Hematopoietic multipotent progenitor cell treated with erythropoietin and hydrocortisone succinate and interleukin-3 and kit ligand, for 4 days (in vitro differentiated cells): ENCODE data around the gene CCDC34.

Experiments used
- DNase-seq: peaks from one replicate; pipeline ENCODE4 v3.0.0-alpha.2; 2015

CCDC34 gene

GRCh38 chr11:27392278-27393114 lies 29.5 kb upstream of the CCDC34 start:
- DNase-seq, result peak; percentile 78

DNA sequence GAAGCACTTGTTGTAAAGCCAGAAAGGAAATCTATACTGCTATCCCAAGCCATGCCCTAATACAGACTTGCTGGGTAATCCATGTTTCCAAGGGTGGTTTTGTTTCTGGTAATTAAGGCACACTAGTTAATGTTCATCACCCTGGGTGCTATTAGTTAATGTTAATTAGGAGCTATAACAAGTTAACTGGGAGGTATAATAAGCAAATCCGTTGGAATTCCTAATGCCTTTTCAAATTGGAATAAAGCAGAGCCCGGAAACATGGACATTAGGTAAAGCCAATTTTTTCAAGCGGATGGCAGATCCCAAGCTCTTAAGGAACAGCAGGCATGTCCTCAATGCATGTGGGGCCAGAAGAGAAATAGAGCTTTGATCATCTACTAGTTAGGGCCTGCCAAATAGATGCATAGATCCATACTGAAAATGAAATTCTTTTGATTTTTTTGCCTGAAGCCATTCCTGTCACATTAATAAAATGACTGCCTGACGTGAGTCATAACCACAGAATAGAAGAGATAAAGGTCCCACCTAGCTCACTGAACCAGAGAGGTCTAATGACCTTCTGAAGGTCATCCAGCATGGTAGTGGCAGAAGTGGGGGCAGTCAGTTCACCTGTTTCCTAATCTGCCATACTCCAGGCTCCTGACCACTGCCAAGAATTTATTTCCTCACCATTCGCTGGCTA lies 28.5 kb upstream of the CCDC34 start:
- DNase-seq, result no peak

DNA sequence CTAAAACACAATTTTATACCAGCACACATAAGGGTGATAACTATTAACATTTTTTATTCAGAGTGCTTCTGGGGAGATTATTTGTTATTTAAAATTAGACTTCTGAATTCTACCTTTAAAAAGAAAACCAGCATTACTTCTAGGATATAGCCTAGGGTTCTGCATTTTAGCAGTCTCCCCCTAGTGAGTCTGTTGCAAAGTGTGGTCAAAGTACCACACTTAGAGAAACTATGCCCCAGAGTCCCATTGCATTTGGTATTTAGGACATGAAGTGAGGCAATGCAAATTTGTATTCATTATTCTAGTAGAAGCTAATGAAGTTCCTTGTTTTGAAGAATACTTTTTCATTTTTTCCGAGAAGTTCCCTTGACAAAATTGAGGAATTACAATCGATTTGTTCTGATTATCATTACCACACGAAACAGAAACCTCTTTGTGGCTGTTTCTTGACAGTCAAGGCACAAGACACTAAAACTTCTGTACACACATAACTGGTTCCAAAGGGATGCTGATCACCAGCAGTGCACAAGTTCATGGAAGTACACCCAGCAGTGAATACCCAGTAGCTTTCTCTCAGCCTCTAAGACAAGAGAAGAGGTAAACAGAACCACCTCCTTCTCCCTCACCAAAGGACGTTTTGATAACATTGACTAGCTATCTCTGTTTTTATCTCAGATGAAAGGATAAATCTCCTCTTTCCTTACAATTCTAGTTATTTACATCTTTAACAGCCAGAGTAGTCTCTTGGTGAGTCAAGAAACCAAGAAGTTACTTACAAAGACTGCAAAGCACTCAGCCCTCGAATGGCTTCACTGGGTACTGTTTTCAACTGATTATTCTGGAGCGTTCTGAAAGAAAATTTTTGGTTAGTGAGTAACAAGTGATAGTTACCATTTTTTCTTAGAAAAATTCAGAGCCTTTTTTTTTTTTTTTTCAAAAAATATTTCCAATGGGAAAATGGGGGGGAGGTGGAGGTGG lies 27.6 kb upstream of the CCDC34 start:
- DNase-seq, result peak; percentile 25

GRCh38 chr11:27388869-27389268 lies 25.9 kb upstream of the CCDC34 start:
- peak; percentile 44 for DNase-seq

- DNase-seq, result peak; percentile 82
These were observed 25.0 kb upstream of the CCDC34 start for GRCh38 chr11:27388001-27388400.

DNA sequence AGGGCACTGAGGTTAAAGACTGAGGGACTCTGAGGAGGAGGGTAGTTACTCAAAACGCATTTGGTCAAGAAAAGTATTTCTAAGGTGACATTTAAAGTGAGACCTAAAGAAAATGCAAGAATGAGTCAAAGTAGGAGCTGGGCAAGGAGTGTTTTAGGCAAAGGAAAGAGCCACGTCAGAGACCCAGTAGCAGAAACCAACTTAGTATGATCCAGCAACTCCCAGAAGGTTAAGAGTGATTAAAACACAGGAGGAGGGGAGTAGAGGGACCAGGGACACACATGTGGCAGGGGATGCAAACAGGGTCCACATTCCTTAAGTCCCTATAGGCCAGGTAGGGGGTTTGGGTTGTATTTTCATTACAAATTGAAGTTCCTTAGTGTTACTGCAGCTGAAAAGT lies 24.3 kb upstream of the CCDC34 start:
- no peak for DNase-seq

DNA sequence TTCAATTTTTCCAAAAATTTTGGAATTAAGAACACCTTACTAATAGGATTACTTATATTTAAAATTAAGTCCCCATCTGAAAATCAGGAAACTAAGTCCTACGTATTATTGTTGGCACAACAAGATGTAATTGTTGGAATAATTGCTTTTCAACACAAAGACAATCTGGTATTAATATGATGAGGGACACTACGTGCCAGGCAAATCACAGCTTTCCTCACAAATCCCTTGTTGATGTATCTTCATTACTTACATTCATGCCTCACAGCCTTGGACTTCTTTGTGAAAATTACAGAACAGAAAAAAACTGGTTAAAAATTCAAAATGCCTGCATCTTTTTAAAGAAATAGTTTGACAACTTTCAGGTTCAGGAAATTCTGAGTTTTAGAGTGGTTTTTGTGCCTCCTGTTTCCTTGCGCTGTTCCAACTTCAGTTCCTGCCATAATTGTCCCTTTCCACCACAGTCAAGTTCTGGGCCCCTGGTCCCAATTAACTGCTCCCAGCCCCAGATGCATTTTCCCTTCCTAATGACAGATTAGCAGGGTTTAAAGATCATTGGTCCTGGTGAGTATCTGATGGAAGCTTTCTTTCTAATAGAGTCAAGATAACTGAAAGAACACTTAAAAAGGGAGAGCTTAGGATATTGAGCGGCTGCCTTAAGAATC lies 23.3 kb upstream of the CCDC34 start:
- no peak for DNase-seq

DNA sequence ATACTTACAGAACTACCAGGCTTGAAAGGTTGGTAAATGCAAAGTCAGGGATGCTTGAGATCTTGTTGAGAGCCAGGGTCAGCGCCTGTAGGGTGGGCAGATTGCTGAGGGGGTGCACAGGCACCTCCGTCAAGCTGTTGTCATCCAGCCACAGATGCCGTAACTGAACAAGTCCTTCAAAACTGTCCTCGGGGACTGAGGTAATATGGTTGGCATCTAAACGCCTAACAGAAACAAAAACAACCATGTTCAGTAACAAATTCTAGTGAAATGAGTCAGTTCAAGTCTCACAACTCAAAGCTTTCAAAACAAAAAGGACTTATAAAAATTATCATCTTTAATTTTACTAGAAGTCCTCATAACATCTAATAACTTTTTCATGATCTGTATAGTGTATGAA lies 22.2 kb upstream of the CCDC34 start:
- no peak for DNase-seq

DNA sequence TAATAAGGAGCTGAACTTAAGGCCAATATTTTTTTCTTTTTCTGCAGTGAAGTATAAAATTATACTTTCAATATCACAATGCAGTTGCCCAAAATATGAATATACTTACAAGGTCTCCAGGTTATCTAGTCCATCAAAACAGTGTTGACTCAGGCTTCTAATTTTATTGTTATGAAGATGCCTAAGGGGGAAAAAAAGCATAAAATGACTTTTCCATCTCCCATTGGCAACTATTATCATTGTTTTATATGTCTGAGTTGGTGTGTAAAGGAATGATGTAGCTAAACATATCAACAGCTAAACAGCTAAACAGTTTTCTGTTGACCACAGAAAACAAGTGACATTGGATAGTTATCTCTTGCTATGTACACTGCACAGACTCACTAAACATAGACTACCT lies 21.2 kb upstream of the CCDC34 start:
- no peak for DNase-seq

DNA sequence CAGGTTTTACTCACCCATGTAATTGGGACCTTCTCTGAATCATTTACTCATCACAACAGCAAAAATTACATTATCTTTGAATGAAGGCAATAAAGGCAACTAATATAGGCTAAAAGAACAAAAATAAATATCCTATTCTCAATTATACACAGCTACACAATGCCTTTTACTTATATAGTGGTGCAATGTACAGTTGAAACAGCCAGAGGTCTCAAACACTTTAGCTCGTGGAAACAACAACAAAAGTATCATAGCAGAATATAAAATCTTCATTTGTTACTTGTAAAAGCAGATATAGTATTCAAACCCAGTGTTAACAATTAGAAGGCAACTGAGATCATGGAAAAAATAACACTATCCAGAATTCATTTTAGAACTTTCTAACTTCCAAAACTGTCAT lies 20.6 kb upstream of the CCDC34 start:
- no peak for DNase-seq

GRCh38 chr11:27381238-27381666 lies 18.2 kb upstream of the CCDC34 start:
- DNase-seq, result no peak

DNA sequence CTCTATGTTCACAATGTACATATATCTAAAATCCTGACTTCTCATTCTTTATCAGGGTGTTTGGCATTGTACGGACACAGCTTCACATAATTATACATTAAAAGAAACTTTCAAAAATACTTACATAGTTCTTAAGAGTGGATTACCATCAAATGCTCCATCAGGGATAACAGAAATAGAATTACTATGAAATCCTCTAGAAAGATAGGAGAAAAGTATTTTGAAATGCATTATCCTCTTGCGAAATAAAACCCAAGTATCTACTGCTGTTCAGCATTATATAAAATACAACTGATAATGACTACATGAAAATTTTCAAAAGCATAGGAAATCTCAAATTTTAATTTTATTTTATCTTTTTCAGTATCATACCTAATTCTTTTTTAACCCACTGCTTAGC lies 17.8 kb upstream of the CCDC34 start:
- DNase-seq, result no peak

DNA sequence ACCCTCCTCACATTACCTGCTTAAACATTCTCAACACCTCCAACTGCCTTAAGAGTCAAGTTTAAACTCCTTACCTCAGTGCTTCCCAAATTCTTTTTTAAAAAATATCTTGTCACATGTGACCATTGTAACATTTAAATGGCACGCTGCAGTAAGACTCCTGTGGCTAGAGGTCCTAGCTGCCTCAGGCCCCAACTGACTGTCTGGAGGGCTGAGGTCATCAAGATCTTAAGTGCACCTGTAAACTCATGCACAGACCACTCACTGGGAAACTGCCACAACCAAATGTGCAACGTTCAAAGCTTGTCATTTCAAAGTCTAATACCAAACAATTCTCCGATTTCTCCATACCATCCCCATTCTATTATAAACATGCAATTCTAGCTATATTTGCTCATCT lies 16.4 kb upstream of the CCDC34 start:
- DNase-seq, result no peak

DNA sequence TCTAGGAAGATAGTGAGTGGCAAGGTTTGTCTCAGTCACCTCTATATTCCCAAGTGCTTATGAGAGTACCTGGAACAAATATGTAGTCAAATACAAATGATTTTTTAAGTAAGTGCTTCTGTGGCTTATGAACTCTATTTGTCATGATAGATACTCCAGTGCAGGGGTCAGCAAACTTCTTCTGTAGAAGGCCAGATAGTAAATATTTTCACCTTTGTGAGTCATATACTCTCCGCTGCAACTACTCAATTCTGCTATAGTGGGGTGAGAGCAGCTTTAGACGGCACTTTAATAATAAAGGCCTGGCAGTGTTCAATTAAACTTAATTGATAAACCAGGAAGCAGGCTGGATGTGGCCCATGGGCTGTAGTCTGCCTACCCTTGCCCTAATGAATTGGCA lies 12.4 kb upstream of the CCDC34 start:
- DNase-seq, result no peak

DNA sequence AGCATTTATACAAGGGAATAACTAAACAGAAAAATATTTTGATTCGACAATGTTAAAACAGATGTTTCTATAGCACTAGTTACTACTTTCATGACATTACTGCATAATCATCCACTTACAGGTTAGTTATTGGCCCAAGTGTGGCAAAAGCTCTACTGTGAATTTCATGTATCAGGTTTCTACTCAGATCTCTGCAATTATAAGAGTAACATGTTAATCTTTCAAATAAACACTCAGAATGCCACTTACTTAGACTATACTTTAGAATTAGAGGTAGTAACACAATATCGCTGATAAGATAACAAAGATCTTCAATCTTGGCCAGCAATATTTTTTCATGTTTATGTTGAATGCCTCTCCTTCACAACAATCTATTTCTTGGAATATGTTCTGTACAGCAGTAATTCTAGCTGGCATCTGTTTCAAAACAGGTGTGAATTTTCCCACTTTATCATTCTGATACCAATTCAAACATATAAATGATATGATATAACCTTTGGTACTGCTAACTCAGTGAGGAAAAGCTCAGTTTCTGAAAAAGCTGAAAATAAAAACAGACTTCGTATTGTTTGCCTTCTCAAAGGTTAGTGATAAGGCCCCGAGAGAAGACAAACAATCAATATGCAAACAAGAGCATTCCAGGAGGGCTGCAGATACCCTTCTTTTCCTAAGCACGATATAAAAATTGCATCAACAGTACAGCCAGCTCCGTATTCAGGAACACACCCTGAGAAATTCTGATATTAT lies 11.0 kb upstream of the CCDC34 start:
- no peak for DNase-seq

GRCh38 chr11:27373392-27373791 lies 10.4 kb upstream of the CCDC34 start:
- no peak for DNase-seq

DNA sequence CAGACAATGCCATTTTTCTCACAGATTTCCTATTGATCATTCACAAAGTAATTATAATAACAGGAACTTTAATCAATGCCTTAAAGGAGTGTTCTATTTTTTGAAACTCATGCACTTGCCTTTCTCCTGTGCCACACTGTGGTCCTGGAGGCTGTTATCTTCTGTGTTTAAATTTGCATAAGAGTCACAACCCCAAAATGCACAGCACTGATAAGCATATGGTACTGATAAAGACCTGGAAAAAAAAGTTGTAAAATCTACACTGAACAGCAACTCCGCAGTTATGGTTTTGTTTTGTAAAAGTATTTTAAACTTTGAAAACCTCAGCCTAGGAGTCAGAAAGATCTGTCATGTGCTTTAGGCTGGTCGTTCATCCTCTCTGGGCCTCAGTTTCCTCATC lies 9.1 kb upstream of the CCDC34 start:
- DNase-seq, result peak; percentile 91

DNA sequence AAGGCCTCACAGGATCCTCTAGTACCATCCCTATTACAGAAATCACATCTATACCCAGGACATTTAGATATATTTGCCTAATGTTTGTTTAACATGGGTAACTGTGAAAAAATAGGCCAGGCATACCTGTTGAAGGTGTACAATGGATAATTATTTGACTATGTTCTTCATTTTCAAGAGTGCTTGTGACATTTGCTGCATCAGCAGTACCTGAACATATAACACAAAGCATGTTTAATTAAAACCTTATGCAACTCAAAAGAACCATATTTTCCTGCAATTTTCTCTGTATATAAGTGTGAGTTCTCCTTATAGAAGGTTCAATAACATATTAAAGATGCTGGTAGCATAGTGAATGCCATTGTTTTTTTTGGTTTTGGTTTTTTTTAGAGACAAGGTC lies 8.5 kb upstream of the CCDC34 start:
- no peak for DNase-seq

GRCh38 chr11:27370374-27370773 lies 7.4 kb upstream of the CCDC34 start:
- no peak for DNase-seq

DNA sequence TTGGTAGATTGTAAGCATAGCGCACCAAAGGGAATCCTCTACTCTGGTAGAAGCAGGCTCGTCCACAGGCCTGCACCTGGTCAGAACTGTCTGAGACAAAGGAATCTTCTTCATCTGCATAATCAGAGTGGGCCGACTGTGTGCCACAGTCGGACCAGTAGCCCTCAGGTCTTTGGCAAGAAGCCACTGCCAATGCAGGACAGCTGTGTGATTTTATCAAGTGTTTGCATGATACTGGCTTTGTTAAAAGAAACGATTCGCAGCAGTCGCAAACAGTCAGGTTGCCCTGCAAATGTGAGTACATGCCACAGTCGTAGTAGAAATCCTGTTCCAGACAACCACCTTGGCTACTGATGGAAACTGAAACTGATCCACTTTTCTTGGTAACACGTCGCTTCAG lies 4.9 kb upstream of the CCDC34 start:
- no peak for DNase-seq

DNA sequence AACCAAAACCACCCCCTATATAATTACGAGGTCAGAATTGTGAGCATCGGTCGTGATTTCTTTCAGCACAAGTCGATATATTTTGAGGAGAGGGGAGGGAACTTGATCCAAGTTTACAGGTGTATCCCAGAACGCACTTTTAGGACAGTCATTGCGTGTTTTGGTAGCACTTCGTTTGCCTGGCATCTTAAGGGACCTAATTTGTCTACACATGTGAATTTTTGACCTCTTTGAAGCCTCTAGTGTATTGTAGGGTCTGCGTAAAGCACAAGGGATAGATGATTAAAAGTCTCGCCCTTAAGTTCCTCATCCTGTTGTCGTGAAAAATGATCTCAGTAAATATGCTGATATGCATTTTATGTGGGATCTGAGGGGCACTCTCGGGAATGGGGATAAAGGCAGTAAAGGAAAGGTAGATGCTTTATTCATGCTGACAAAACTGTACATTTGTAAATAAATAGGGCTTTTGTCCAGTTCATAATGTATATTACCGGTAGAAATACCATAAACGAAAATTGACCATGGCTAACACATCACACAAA lies 632 bp upstream of the CCDC34 start:
- DNase-seq, result no peak
